WTC11 (cell line): Measurements from ENCODE around the gene UBE2E1. TPM values are rescaled to one million over a fixed set of nuclear protein-coding genes. Genes with fewer than 3 reads are reported as not detected.

Experiments
- ATAC-seq: fragments of 200-7000 bp; cut with Tn5 transposase; 2 replicates; pipeline ENCODE4 v1.10.0; 2021; ENCODE audit warnings: mild to moderate bottlenecking, moderate library complexity
- CTCF ChIA-PET: fragments of 300-600 bp; sonication (Branson Sonifier 250); formaldehyde crosslinking; loops from one replicate; lab custom pipeline; 2021; ENCODE audit warnings: antibody characterized with exemption; lab: Charles Lee
- POLR2A ChIA-PET: fragments of 350-600 bp; sonication (Branson Sonifier 250); formaldehyde crosslinking; loops from one replicate; lab custom pipeline; 2021; ENCODE audit warnings: antibody characterized with exemption; lab: Charles Lee
- DNase-seq: peaks from one replicate; pipeline ENCODE4 v3.0.0; 2021; ENCODE audit warnings: low spot score
- H3K27ac Mint-ChIP-seq: 2 replicates; pipeline ENCODE4 v1.8.0; 2021; ENCODE audit warnings: mixed read lengths
- H3K27me3 Mint-ChIP-seq: 2 replicates; pipeline ENCODE4 v1.8.0; 2021; ENCODE audit warnings: low read depth, mild to moderate bottlenecking, moderate library complexity, mixed read lengths
- H3K36me3 Mint-ChIP-seq: 2 replicates; pipeline ENCODE4 v1.8.0; 2021; ENCODE audit warnings: mixed read lengths
- H3K4me1 Mint-ChIP-seq: 2 replicates; pipeline ENCODE4 v1.8.0; 2022; ENCODE audit warnings: mixed read lengths
- H3K4me3 Mint-ChIP-seq: 2 replicates; pipeline ENCODE4 v1.8.0; 2021; ENCODE audit warnings: mild to moderate bottlenecking, moderate library complexity, mixed read lengths
- H3K9me3 Mint-ChIP-seq: 2 replicates; pipeline ENCODE4 v1.8.0; 2021; ENCODE audit warnings: mixed read lengths
- CBFB ChIP-seq: sonication (generic); formaldehyde crosslinking; IDR thresholded peaks from 2 replicates; pipeline ENCODE4 v1.8.1; 2022; ENCODE audit warnings: mild to moderate bottlenecking, low read depth, missing genetic modification reagents
- CREB1 ChIP-seq: sonication (generic); formaldehyde crosslinking; IDR thresholded peaks from 2 replicates; pipeline ENCODE4 v1.8.0; 2023; ENCODE audit warnings: mild to moderate bottlenecking, missing genetic modification reagents
- E2F1 ChIP-seq: sonication (generic); formaldehyde crosslinking; IDR thresholded peaks from 2 replicates; pipeline ENCODE4 v1.8.0; 2022; ENCODE audit warnings: mild to moderate bottlenecking, missing genetic modification reagents
- E2F4 ChIP-seq: sonication (generic); formaldehyde crosslinking; IDR thresholded peaks from 2 replicates; pipeline ENCODE4 v1.8.1; 2022; ENCODE audit warnings: low read depth, mild to moderate bottlenecking, moderate library complexity, missing genetic modification reagents, borderline replicate concordance
- ERG ChIP-seq: fragments of 250-450 bp; sonication (Bioruptor Pico); IDR thresholded peaks from 2 replicates; pipeline ENCODE4 v1.8.0; 2021; ENCODE audit warnings: mild to moderate bottlenecking
- FOXJ3 ChIP-seq: sonication (generic); formaldehyde crosslinking; IDR thresholded peaks from 2 replicates; pipeline ENCODE4 v1.9.0; 2021; ENCODE audit warnings: missing genetic modification reagents, mild to moderate bottlenecking, borderline replicate concordance
- GABPB1 ChIP-seq: sonication (generic); formaldehyde crosslinking; IDR thresholded peaks from 2 replicates; pipeline ENCODE4 v1.8.1; 2023; ENCODE audit warnings: mild to moderate bottlenecking, missing genetic modification reagents
- GRHL2 ChIP-seq: fragments of 250-450 bp; sonication (Bioruptor Pico); IDR thresholded peaks from 2 replicates; pipeline ENCODE4 v1.8.0; 2022; ENCODE audit warnings: mild to moderate bottlenecking, moderate library complexity; ENCODE audit not compliant: insufficient replicate concordance, severe bottlenecking
- GTF2I ChIP-seq: fragments of 250-450 bp; sonication (Bioruptor Pico); conservative IDR thresholded peaks from 2 replicates; pipeline ENCODE4 v1.4.0; 2021; ENCODE audit warnings: mild to moderate bottlenecking
- PRDM15 ChIP-seq: sonication (generic); formaldehyde crosslinking; IDR thresholded peaks from 2 replicates; pipeline ENCODE4 v1.8.0; 2022; ENCODE audit warnings: missing genetic modification reagents
- RORB ChIP-seq: fragments of 250-450 bp; sonication (Bioruptor Pico); IDR thresholded peaks from 2 replicates; pipeline ENCODE4 v1.9.0; 2021; ENCODE audit warnings: mild to moderate bottlenecking
- SMAD3 ChIP-seq: sonication (generic); formaldehyde crosslinking; IDR thresholded peaks from 2 replicates; pipeline ENCODE4 v1.8.0; 2022; ENCODE audit warnings: missing genetic modification reagents, mild to moderate bottlenecking, borderline replicate concordance
- ZBTB43 ChIP-seq: sonication (generic); formaldehyde crosslinking; IDR thresholded peaks from 2 replicates; pipeline ENCODE4 v1.8.1; 2023; ENCODE audit warnings: mild to moderate bottlenecking, missing genetic modification reagents
- ZNF121 ChIP-seq: sonication (generic); formaldehyde crosslinking; IDR thresholded peaks from 2 replicates; pipeline ENCODE4 v1.8.0; 2023; ENCODE audit warnings: missing genetic modification reagents
- ZNF232 ChIP-seq: sonication (generic); formaldehyde crosslinking; IDR thresholded peaks from 2 replicates; pipeline ENCODE4 v1.8.0; 2022; ENCODE audit warnings: mild to moderate bottlenecking, missing genetic modification reagents
- ZNF281 ChIP-seq: sonication (generic); formaldehyde crosslinking; IDR thresholded peaks from 2 replicates; pipeline ENCODE4 v1.8.0; 2023; ENCODE audit warnings: mild to moderate bottlenecking, missing genetic modification reagents
- ZNF425 ChIP-seq: fragments of 250-450 bp; sonication (Bioruptor Pico); conservative IDR thresholded peaks from 2 replicates; pipeline ENCODE4 v1.9.0; 2021; ENCODE audit warnings: mild to moderate bottlenecking
- ZSCAN18 ChIP-seq: fragments of 250-450 bp; sonication (Bioruptor Pico); IDR thresholded peaks from 2 replicates; pipeline ENCODE4 v2.1.2; 2022; ENCODE audit warnings: mild to moderate bottlenecking, moderate library complexity
- total RNA-seq: library from RNA; stranded (reverse); gene quantifications from 3 replicates; pipeline ENCODE4 v1.2.3, GENCODE V29; 2021

UBE2E1 gene
- total RNA-seq, 1 experiment from 2014 or later, result 121 TPM

- H3K27ac Mint-ChIP-seq, result peak overlapping the region; percentile 98
- TF ChIP-seq ERG (CRISPR knock-in tag), result no peak
- TF ChIP-seq SMAD3 (CRISPR knock-in tag), result no peak; the same call in 1 of the 2 replicates
- no peak for TF ChIP-seq GABPB1 (CRISPR knock-in tag)
- TF ChIP-seq ZBTB43, result no peak
- TF ChIP-seq E2F4 (CRISPR knock-in tag), result no peak
- 0 out of 2 replicates have a peak, but pooled peaks have one; percentile 2 for TF ChIP-seq ZNF281 (CRISPR knock-in tag)
- TF ChIP-seq RORB (CRISPR knock-in tag), result no peak
- TF ChIP-seq CBFB (CRISPR knock-in tag), result no peak
- no peak for TF ChIP-seq GRHL2 (CRISPR knock-in tag)
- no peak for TF ChIP-seq ZNF232
- no peak for TF ChIP-seq ZSCAN18 (CRISPR knock-in tag)
- TF ChIP-seq GTF2I (CRISPR knock-in tag), result no peak
- TF ChIP-seq CREB1, result 0 out of 2 replicates have a peak, but pooled peaks have one; percentile 39
- TF ChIP-seq PRDM15 (CRISPR knock-in tag), result no peak
- TF ChIP-seq ZNF121, result peak; percentile 75
- TF ChIP-seq ZNF425 (CRISPR knock-in tag), result no peak
- no peak for TF ChIP-seq FOXJ3
- peak; percentile 72; the same call in 1 of the 2 replicates for TF ChIP-seq E2F1 (CRISPR knock-in tag)
These were observed 110.6 kb downstream of the UBE2E1 start for GRCh38 chr3:23916152-23916885.

More at GRCh38 chr3:23916152-23916885, 110.6 kb downstream of the UBE2E1 start:
- Mint-ChIP-seq H3K4me3 (peak overlapping the region; percentile 99), H3K9me3 (no peaks in the 10 kb centered on the region), H3K36me3 (peaks cover 37% of the 10 kb centered on the region), H3K27me3 (peaks cover 6% of the 10 kb centered on the region; the same call in 1 of the 2 replicates), H3K4me1 (peaks cover 45% of the 10 kb centered on the region)
- CTCF ChIA-PET, result interaction anchor here (0.6 to 2.2 kb wide), 6 partner anchors 9 to 206 kb away, joined by 3 to 8 read pairs (median 3); no protein-coding TSS in a partner anchor
- peak; percentile 33; the same call in 1 of the 2 replicates for ATAC-seq
- no peak for DNase-seq
- POLR2A ChIA-PET, result interaction anchor here (0.6 to 2.5 kb wide), 26 partner anchors 9 to 873 kb away, joined by 3 to 31 read pairs (median 4); partner anchors contain the start of genes NR1D2 and UBE2E2
